ENCODE results near the gene ARHGEF4. TPM values are rescaled to one million over a fixed set of nuclear protein-coding genes. Genes with fewer than 3 reads are reported as not detected.

The ARHGEF4 gene
- total and polyA plus RNA-seq, 2 experiments from 2014 or later, result 4.6 to 16.6 TPM

GRCh38 chr2:130985206-130985780 is 148.6 kb downstream of the ARHGEF4 start:
- no peak overlapping the region for H3K27ac ChIP-seq (ENCODE audit: low read depth)
- TF ChIP-seq ZNF331 (CRISPR knock-in tag; IDR thresholded peaks at IDR 0.05; ENCODE audit: low read depth) (no peak), POLR2AphosphoS5 (IDR thresholded peaks at IDR 0.05; ENCODE audit: low read depth) (no peak), ZNF114 (CRISPR knock-in tag; IDR thresholded peaks at IDR 0.05) (no peak), EZH2 (IDR thresholded peaks at IDR 0.05; ENCODE audit: low read depth, unreplicated experiment) (no peak), EZH2phosphoT487 (IDR thresholded peaks at IDR 0.05; ENCODE audit: unreplicated experiment) (no peak)
- TF ChIP-seq, protein P1, sequence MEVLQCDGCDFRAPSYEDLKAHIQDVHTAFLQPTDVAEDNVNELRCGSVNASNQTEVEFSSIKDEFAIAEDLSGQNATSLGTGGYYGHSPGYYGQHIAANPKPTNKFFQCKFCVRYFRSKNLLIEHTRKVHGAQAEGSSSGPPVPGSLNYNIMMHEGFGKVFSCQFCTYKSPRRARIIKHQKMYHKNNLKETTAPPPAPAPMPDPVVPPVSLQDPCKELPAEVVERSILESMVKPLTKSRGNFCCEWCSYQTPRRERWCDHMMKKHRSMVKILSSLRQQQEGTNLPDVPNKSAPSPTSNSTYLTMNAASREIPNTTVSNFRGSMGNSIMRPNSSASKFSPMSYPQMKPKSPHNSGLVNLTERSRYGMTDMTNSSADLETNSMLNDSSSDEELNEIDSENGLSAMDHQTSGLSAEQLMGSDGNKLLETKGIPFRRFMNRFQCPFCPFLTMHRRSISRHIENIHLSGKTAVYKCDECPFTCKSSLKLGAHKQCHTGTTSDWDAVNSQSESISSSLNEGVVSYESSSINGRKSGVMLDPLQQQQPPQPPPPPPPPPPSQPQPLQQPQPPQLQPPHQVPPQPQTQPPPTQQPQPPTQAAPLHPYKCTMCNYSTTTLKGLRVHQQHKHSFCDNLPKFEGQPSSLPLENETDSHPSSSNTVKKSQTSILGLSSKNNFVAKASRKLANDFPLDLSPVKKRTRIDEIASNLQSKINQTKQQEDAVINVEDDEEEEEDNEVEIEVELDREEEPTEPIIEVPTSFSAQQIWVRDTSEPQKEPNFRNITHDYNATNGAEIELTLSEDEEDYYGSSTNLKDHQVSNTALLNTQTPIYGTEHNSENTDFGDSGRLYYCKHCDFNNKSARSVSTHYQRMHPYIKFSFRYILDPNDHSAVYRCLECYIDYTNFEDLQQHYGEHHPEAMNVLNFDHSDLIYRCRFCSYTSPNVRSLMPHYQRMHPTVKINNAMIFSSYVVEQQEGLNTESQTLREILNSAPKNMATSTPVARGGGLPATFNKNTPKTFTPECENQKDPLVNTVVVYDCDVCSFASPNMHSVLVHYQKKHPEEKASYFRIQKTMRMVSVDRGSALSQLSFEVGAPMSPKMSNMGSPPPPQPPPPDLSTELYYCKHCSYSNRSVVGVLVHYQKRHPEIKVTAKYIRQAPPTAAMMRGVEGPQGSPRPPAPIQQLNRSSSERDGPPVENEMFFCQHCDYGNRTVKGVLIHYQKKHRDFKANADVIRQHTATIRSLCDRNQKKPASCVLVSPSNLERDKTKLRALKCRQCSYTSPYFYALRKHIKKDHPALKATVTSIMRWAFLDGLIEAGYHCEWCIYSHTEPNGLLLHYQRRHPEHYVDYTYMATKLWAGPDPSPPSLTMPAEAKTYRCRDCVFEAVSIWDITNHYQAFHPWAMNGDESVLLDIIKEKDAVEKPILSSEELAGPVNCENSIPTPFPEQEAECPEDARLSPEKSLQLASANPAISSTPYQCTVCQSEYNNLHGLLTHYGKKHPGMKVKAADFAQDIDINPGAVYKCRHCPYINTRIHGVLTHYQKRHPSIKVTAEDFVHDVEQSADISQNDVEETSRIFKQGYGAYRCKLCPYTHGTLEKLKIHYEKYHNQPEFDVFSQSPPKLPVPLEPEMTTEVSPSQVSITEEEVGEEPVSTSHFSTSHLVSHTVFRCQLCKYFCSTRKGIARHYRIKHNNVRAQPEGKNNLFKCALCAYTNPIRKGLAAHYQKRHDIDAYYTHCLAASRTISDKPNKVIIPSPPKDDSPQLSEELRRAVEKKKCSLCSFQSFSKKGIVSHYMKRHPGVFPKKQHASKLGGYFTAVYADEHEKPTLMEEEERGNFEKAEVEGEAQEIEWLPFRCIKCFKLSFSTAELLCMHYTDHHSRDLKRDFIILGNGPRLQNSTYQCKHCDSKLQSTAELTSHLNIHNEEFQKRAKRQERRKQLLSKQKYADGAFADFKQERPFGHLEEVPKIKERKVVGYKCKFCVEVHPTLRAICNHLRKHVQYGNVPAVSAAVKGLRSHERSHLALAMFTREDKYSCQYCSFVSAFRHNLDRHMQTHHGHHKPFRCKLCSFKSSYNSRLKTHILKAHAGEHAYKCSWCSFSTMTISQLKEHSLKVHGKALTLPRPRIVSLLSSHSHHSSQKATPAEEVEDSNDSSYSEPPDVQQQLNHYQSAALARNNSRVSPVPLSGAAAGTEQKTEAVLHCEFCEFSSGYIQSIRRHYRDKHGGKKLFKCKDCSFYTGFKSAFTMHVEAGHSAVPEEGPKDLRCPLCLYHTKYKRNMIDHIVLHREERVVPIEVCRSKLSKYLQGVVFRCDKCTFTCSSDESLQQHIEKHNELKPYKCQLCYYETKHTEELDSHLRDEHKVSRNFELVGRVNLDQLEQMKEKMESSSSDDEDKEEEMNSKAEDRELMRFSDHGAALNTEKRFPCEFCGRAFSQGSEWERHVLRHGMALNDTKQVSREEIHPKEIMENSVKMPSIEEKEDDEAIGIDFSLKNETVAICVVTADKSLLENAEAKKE (CRISPR knock-in tag; IDR thresholded peaks at IDR 0.05), result no peak
- no peaks in the 10 kb centered on the region for H4K20me1 ChIP-seq (replicated peaks; ENCODE audit: insufficient read depth)
- H3K4me3 Mint-ChIP-seq, result no peak overlapping the region; the same call in 2 of the 3 replicates
- ATAC-seq (no peak), DNase-seq (ENCODE audit: low spot score) (no peak)
- H3K36me3 Mint-ChIP-seq (ENCODE audit: low read depth), result peaks cover 4% of the 10 kb centered on the region; the same call in 1 of the 3 replicates
- no peaks in the 10 kb centered on the region for H3K27me3 ChIP-seq (ENCODE audit: insufficient read depth)
- no peaks in the 10 kb centered on the region for H3K4me1 ChIP-seq (ENCODE audit: insufficient read depth)
- H3K9me3 Mint-ChIP-seq, result peaks cover 11% of the 10 kb centered on the region
- no peaks in the 10 kb centered on the region for H3F3A ChIP-seq (replicated peaks; ENCODE audit: low read depth)
- no peak overlapping the region for H3K4me3 ChIP-seq
- no peak overlapping the region for H2AFZ ChIP-seq
- peaks cover 4% of the 10 kb centered on the region for H3K27me3 Mint-ChIP-seq (ENCODE audit: insufficient read depth, low read depth, poor library complexity)
- no peaks in the 10 kb centered on the region for H3K4me1 Mint-ChIP-seq
- no peaks in the 10 kb centered on the region for H3K9me2 ChIP-seq (ENCODE audit: insufficient read depth)
- H3K4me2 ChIP-seq, result no peak overlapping the region
- H3K27ac Mint-ChIP-seq, result no peak overlapping the region
- no peaks in the 10 kb centered on the region for H3K79me2 ChIP-seq (replicated peaks; ENCODE audit: insufficient read depth)
- H3K36me3 ChIP-seq (ENCODE audit: insufficient read depth), result no peaks in the 10 kb centered on the region

Measured in GM23338 (cell line).